ENCODE data around the gene CADPS. TPM values are rescaled to one million over a fixed set of nuclear protein-coding genes. Genes with fewer than 3 reads are reported as not detected.

CADPS gene
- polyA plus RNA-seq, 1 experiment = 0.12 TPM

GRCh38 chr3:62493109-62493801 is 382.0 kb downstream of the CADPS start:
- ChIA-PET POLR2A (no interaction called here), CTCF (no interaction called here)
- peak; percentile 44 for TF ChIP-seq CTCF (IDR thresholded peaks at IDR 0.05; ENCODE audit: low read depth, low read length)
- Histone ChIP-seq H3K27me3 (ENCODE audit: control insufficient read depth, insufficient read depth, low read length) (no peaks in the 10 kb centered on the region), H3K4me3 (ENCODE audit: low read depth, low read length) (no peak overlapping the region), H3K27ac (ENCODE audit: low read depth, low read length) (no peak overlapping the region), H3K9me3 (ENCODE audit: control insufficient read depth, insufficient read depth, low read length) (no peaks in the 10 kb centered on the region)
- no peak for DNase-seq (ENCODE audit: low read depth, low spot score)

- Histone ChIP-seq H3K27me3 (ENCODE audit: control insufficient read depth, insufficient read depth, low read length) (no peaks in the 10 kb centered on the region), H3K27ac (ENCODE audit: low read depth, low read length) (no peak overlapping the region), H3K4me3 (ENCODE audit: low read depth, low read length) (no peak overlapping the region), H3K9me3 (ENCODE audit: control insufficient read depth, insufficient read depth, low read length) (no peaks in the 10 kb centered on the region)
- CTCF ChIA-PET = no interaction called here
- DNase-seq (ENCODE audit: low read depth, low spot score) = no peak
- no peak for TF ChIP-seq CTCF (IDR thresholded peaks at IDR 0.05; ENCODE audit: low read depth, low read length)
- POLR2A ChIA-PET = no interaction called here
Observed at GRCh38 chr3:62482961-62483360, 392.3 kb downstream of the CADPS start.

DNA sequence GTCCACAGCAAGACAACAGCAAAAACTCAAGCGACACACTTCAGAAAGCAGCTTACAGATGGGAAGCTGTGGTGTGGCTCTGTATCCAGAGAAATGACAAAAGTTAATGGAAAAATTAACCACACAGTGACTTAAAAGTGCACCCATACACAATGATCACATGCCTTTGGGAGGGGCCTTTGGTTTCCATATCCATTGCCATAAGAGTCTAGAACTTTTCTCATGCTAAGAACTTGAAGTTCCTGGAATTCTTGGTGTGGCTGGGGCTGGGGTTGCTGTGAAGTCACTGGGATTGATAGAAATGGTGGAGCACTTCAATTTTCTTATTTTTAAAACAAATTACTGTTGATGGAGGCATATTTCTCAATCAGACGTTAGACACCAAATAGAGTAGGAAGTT is 393.3 kb downstream of the CADPS start:
- H3K9me3 ChIP-seq (ENCODE audit: control insufficient read depth, insufficient read depth, low read length) = no peaks in the 10 kb centered on the region
- ChIA-PET POLR2A (no interaction called here), CTCF (no interaction called here)
- H3K27me3 ChIP-seq (ENCODE audit: control insufficient read depth, insufficient read depth, low read length) = no peaks in the 10 kb centered on the region
- no peak for TF ChIP-seq CTCF (IDR thresholded peaks at IDR 0.05; ENCODE audit: low read depth, low read length)
- no peak overlapping the region for H3K27ac ChIP-seq (ENCODE audit: low read depth, low read length)
- no peak for DNase-seq (ENCODE audit: low read depth, low spot score)
- no peak overlapping the region for H3K4me3 ChIP-seq (ENCODE audit: low read depth, low read length)

- POLR2A ChIA-PET = no interaction called here
- TF ChIP-seq CTCF (IDR thresholded peaks at IDR 0.05; ENCODE audit: low read depth, low read length) = no peak
Observed at GRCh38 chr3:62480056-62480455, 395.2 kb downstream of the CADPS start.

GRCh38 chr3:62479326-62479725 is 395.9 kb downstream of the CADPS start:
- Histone ChIP-seq H3K9me3 (ENCODE audit: control insufficient read depth, insufficient read depth, low read length) (no peaks in the 10 kb centered on the region), H3K27ac (ENCODE audit: low read depth, low read length) (no peak overlapping the region), H3K4me3 (ENCODE audit: low read depth, low read length) (no peak overlapping the region), H3K27me3 (ENCODE audit: control insufficient read depth, insufficient read depth, low read length) (no peaks in the 10 kb centered on the region)
- TF ChIP-seq CTCF (IDR thresholded peaks at IDR 0.05; ENCODE audit: low read depth, low read length) = no peak
- POLR2A ChIA-PET = no interaction called here
- no peak for DNase-seq (ENCODE audit: low read depth, low spot score)
- CTCF ChIA-PET = no interaction called here

More at GRCh38 chr3:62480056-62480455, 395.2 kb downstream of the CADPS start:
- CTCF ChIA-PET = no interaction called here
- no peak for DNase-seq (ENCODE audit: low read depth, low spot score)
- H3K27me3 ChIP-seq (ENCODE audit: control insufficient read depth, insufficient read depth, low read length) = no peaks in the 10 kb centered on the region
- H3K27ac ChIP-seq (ENCODE audit: low read depth, low read length) = no peak overlapping the region
- H3K9me3 ChIP-seq (ENCODE audit: control insufficient read depth, insufficient read depth, low read length) = no peaks in the 10 kb centered on the region
- no peak overlapping the region for H3K4me3 ChIP-seq (ENCODE audit: low read depth, low read length)
